Measurements from ENCODE around the gene TMEM123. TPM values are rescaled to one million over a fixed set of nuclear protein-coding genes. Genes with fewer than 3 reads are reported as not detected.

Gene TMEM123
- total and polyA plus RNA-seq, 2 of the 8 experiments (the other 6 are each of a cell fraction or from before 2014, with no cell fraction given): 75.5 to 80.1 TPM

- TF ChIP-seq CTCF (IDR thresholded peaks at IDR 0.05; ENCODE audit: control extremely low read depth in 1 of 3, insufficient read depth in 1 of 3, low read depth in 1 of 3, low read length in 3 of 3) (no peak), CTBP2 (IDR thresholded peaks at IDR 0.05; ENCODE audit: borderline replicate concordance, insufficient read depth, insufficient read length, low read length) (no peak), SAP30 (IDR thresholded peaks at IDR 0.05; ENCODE audit: insufficient read depth, insufficient replicate concordance, low read length) (no peak), HDAC6 (IDR thresholded peaks at IDR 0.05; ENCODE audit: low read depth, low read length) (no peak), EGR1 (IDR thresholded peaks at IDR 0.05; ENCODE audit: borderline replicate concordance, low read depth, low read length) (no peak), POLR2AphosphoS5 (IDR thresholded peaks at IDR 0.05; ENCODE audit: low read depth, low read length) (no peak), RBBP5 (IDR thresholded peaks at IDR 0.05; ENCODE audit: borderline replicate concordance, low read depth, low read length) (no peak)
Measured at GRCh38 chr11:102457056-102457677, 4.6 kb upstream of the TMEM123 start (continued).
